Measurements from ENCODE around the gene PDE6H. TPM values are rescaled to one million over a fixed set of nuclear protein-coding genes. Genes with fewer than 3 reads are reported as not detected.

Gene PDE6H
- total and polyA plus RNA-seq, 2 experiments from 2014 or later, result not detected

GRCh38 chr12:15015121-15015520 lies 42.3 kb downstream of the PDE6H start:
- H4K20me1 ChIP-seq (ENCODE audit: insufficient read depth, poor library complexity, severe bottlenecking), result no peaks in the 10 kb centered on the region
- H3K79me2 ChIP-seq, result no peaks in the 10 kb centered on the region
- H3K9me3 ChIP-seq (ENCODE audit: low read depth), result no peaks in the 10 kb centered on the region
- no peaks in the 10 kb centered on the region for H3K27me3 ChIP-seq
- H3K27ac ChIP-seq, result no peak overlapping the region
- no peak overlapping the region for H2AFZ ChIP-seq
- DNase-seq (ENCODE audit: low spot score), result no peak
- no peak for TF ChIP-seq CTCF (IDR thresholded peaks at IDR 0.05; ENCODE audit: poor library complexity)
- no peak for TF ChIP-seq EZH2phosphoT487 (IDR thresholded peaks at IDR 0.05; ENCODE audit: low read depth, severe bottlenecking, unreplicated experiment)
- no peak for TF ChIP-seq EZH2 (IDR thresholded peaks at IDR 0.05; ENCODE audit: borderline replicate concordance)
- no peak overlapping the region for H3K4me2 ChIP-seq
- no peak overlapping the region for H3K4me3 ChIP-seq
- H3K4me1 ChIP-seq (ENCODE audit: insufficient read depth), result no peaks in the 10 kb centered on the region
- no peaks in the 10 kb centered on the region for H3K36me3 ChIP-seq (replicated peaks; ENCODE audit: insufficient read depth, low read depth)
- no peaks in the 10 kb centered on the region for H3K9me2 ChIP-seq (replicated peaks; ENCODE audit: insufficient read depth)
- 52% methylated on average over 1 of the region's 1 CpG for WGBS (ENCODE audit: low lambda C conversion rate, missing lambda C conversion rate)

- H4K20me1 ChIP-seq (ENCODE audit: insufficient read depth, poor library complexity, severe bottlenecking), result no peaks in the 10 kb centered on the region
- WGBS (ENCODE audit: low lambda C conversion rate, missing lambda C conversion rate), result 82% methylated on average over 3 of the region's 3 CpGs
- H3K27ac ChIP-seq, result no peak overlapping the region
- no peaks in the 10 kb centered on the region for H3K27me3 ChIP-seq
- no peak overlapping the region for H3K4me3 ChIP-seq
- no peaks in the 10 kb centered on the region for H3K79me2 ChIP-seq
- H3K9me2 ChIP-seq (replicated peaks; ENCODE audit: insufficient read depth), result no peaks in the 10 kb centered on the region
- no peak overlapping the region for H3K4me2 ChIP-seq
- TF ChIP-seq EZH2 (IDR thresholded peaks at IDR 0.05; ENCODE audit: borderline replicate concordance), result no peak
- TF ChIP-seq EZH2phosphoT487 (IDR thresholded peaks at IDR 0.05; ENCODE audit: low read depth, severe bottlenecking, unreplicated experiment), result no peak
- no peak for TF ChIP-seq CTCF (IDR thresholded peaks at IDR 0.05; ENCODE audit: poor library complexity)
- DNase-seq (ENCODE audit: low spot score), result no peak
- no peaks in the 10 kb centered on the region for H3K4me1 ChIP-seq (ENCODE audit: insufficient read depth)
- no peak overlapping the region for H2AFZ ChIP-seq
- no peaks in the 10 kb centered on the region for H3K36me3 ChIP-seq (replicated peaks; ENCODE audit: insufficient read depth, low read depth)
- H3K9me3 ChIP-seq (ENCODE audit: low read depth), result no peaks in the 10 kb centered on the region
These were observed 47.3 kb downstream of the PDE6H start for GRCh38 chr12:15020156-15020555.

Other genes with a start within 250 kb of the PDE6H start
- 22.8 and 26.6 TPM in 2 replicates for gene WBP11, start 169.6 kb upstream of the PDE6H start, total RNA-seq
- gene WBP11, start 169.6 kb upstream of the PDE6H start, polyA plus RNA-seq, result 39.3 and 54.2 TPM in 2 replicates
- 1.5 and 2.3 TPM in 2 replicates for gene C12orf60, start 169.4 kb upstream of the PDE6H start, total RNA-seq
- 0.17 and 2.0 TPM in 2 replicates for gene C12orf60, start 169.4 kb upstream of the PDE6H start, polyA plus RNA-seq
- gene SMCO3, start 158.9 kb upstream of the PDE6H start, total RNA-seq, result 1.7 and 3.2 TPM in 2 replicates
- gene SMCO3, start 158.9 kb upstream of the PDE6H start, polyA plus RNA-seq, result 1.4 and 2.9 TPM in 2 replicates
- gene ART4, start 129.5 kb upstream of the PDE6H start, total RNA-seq, result 4.9 and 6.3 TPM in 2 replicates
- 5.1 and 7.3 TPM in 2 replicates for gene ART4, start 129.5 kb upstream of the PDE6H start, polyA plus RNA-seq
- gene MGP, start 87.2 kb upstream of the PDE6H start, total RNA-seq, result 115 and 117 TPM in 2 replicates
- 561 and 646 TPM in 2 replicates for gene MGP, start 87.2 kb upstream of the PDE6H start, polyA plus RNA-seq
- 48.0 and 49.7 TPM in 2 replicates for gene ERP27, start 34.5 kb upstream of the PDE6H start, total RNA-seq
- gene ERP27, start 34.5 kb upstream of the PDE6H start, polyA plus RNA-seq, result 53.7 and 60.0 TPM in 2 replicates
- gene ARHGDIB, start 11.4 kb upstream of the PDE6H start, total RNA-seq, result 13.3 and 20.4 TPM in 2 replicates
- gene ARHGDIB, start 11.4 kb upstream of the PDE6H start, polyA plus RNA-seq, result 14.2 and 24.5 TPM in 2 replicates
- 7.0 and 7.9 TPM in 2 replicates for gene RERG, start 248.4 kb downstream of the PDE6H start, total RNA-seq
- 1.3 and 3.4 TPM in 2 replicates for gene RERG, start 248.4 kb downstream of the PDE6H start, polyA plus RNA-seq

All from hepatocyte (in vitro differentiated cells).